HepG2 (cell line): ENCODE results near the gene SAMD15. TPM values are rescaled to one million over a fixed set of nuclear protein-coding genes. Genes with fewer than 3 reads are reported as not detected.
A peak's percentile ranks its signal among the peaks of the same experiment; 100 is the strongest.

Experiments
- BORCS8-MEF2B ChIP-seq: sonication (generic); formaldehyde crosslinking; IDR thresholded peaks from 2 replicates; pipeline ENCODE4 v1.8.0; 2022; ENCODE audit warnings: mild to moderate bottlenecking, missing genetic modification reagents
- FOXC1 ChIP-seq: sonication (generic); formaldehyde crosslinking; IDR thresholded peaks from 2 replicates; pipeline ENCODE4 v1.8.0; 2022; ENCODE audit warnings: mild to moderate bottlenecking, missing genetic modification reagents, borderline replicate concordance
- FOXO1 ChIP-seq: sonication (generic); formaldehyde crosslinking; IDR thresholded peaks from 2 replicates; pipeline ENCODE4 v1.4.0; 2020; ENCODE audit warnings: missing genetic modification reagents
- HNRNPLL ChIP-seq: fragments of 200-400 bp; formaldehyde crosslinking; IDR thresholded peaks from 2 replicates; pipeline ENCODE4 v1.6.1; 2017; ENCODE audit warnings: mild to moderate bottlenecking, low read depth, low read length; ENCODE audit not compliant: poor library complexity, severe bottlenecking
- KDM5A ChIP-seq: fragments of 200-600 bp; sonication (generic); IDR thresholded peaks from 2 replicates; pipeline ENCODE4 v1.7.0; 2018; ENCODE audit warnings: antibody characterized with exemption, mild to moderate bottlenecking, low read length, borderline replicate concordance
- NRL ChIP-seq: sonication (generic); formaldehyde crosslinking; IDR thresholded peaks from 2 replicates; pipeline ENCODE4 v1.5.0; 2020; ENCODE audit warnings: missing genetic modification reagents, mild to moderate bottlenecking, moderate library complexity, borderline replicate concordance
- PAWR ChIP-seq: sonication (generic); formaldehyde crosslinking; IDR thresholded peaks from 2 replicates; pipeline ENCODE4 v1.4.0; 2020; ENCODE audit warnings: missing genetic modification reagents, mild to moderate bottlenecking, borderline replicate concordance
- TAF15 ChIP-seq: fragments of 200-400 bp; formaldehyde crosslinking; IDR thresholded peaks from one replicate; pipeline ENCODE4 v1.6.1; 2018; ENCODE audit warnings: mild to moderate bottlenecking, low read depth, low read length; ENCODE audit not compliant: poor library complexity, severe bottlenecking
- TP53 ChIP-seq: sonication (generic); formaldehyde crosslinking; conservative IDR thresholded peaks from 2 replicates; pipeline ENCODE4 v1.4.0; 2020; ENCODE audit warnings: missing genetic modification reagents
- ZGPAT ChIP-seq: IDR thresholded peaks from 2 replicates; pipeline ENCODE4 v1.6.1; 2016; ENCODE audit warnings: mild to moderate bottlenecking
- ZIK1 ChIP-seq: sonication (generic); formaldehyde crosslinking; IDR thresholded peaks from 2 replicates; pipeline ENCODE4 v1.5.0; 2020; ENCODE audit warnings: mild to moderate bottlenecking, low read depth, missing genetic modification reagents, borderline replicate concordance
- ZMYM3 ChIP-seq: sonication (generic); formaldehyde crosslinking; IDR thresholded peaks from 2 replicates; pipeline ENCODE4 v1.5.1; 2020; ENCODE audit warnings: mild to moderate bottlenecking, missing genetic modification reagents
- ZNF280D ChIP-seq: sonication (generic); formaldehyde crosslinking; IDR thresholded peaks from 2 replicates; pipeline ENCODE4 v1.5.1; 2020; ENCODE audit warnings: mild to moderate bottlenecking, missing genetic modification reagents
- ZNF362 ChIP-seq: sonication (generic); formaldehyde crosslinking; IDR thresholded peaks from 2 replicates; pipeline ENCODE4 v1.4.0; 2020; ENCODE audit warnings: missing genetic modification reagents, mild to moderate bottlenecking, borderline replicate concordance
- ZNF451 ChIP-seq: sonication (generic); formaldehyde crosslinking; IDR thresholded peaks from 2 replicates; pipeline ENCODE4 v1.5.0; 2020; ENCODE audit warnings: mild to moderate bottlenecking, missing genetic modification reagents
- ZNF484 ChIP-seq: sonication (generic); formaldehyde crosslinking; IDR thresholded peaks from 2 replicates; pipeline ENCODE4 v1.5.1; 2020; ENCODE audit warnings: mild to moderate bottlenecking, low read depth, missing genetic modification reagents, borderline replicate concordance
- ZNF547 ChIP-seq: sonication (generic); formaldehyde crosslinking; IDR thresholded peaks from 2 replicates; pipeline ENCODE4 v1.5.1; 2020; ENCODE audit warnings: mild to moderate bottlenecking, missing genetic modification reagents
- ZNF567 ChIP-seq: sonication (generic); formaldehyde crosslinking; IDR thresholded peaks from 2 replicates; pipeline ENCODE4 v1.8.1; 2023; ENCODE audit warnings: mild to moderate bottlenecking, missing genetic modification reagents, borderline replicate concordance
- ZNF569 ChIP-seq: sonication (generic); formaldehyde crosslinking; IDR thresholded peaks from 2 replicates; pipeline ENCODE4 v1.5.0; 2020; ENCODE audit warnings: mild to moderate bottlenecking, missing genetic modification reagents, moderate library complexity, borderline replicate concordance
- ZNF605 ChIP-seq: sonication (generic); formaldehyde crosslinking; IDR thresholded peaks from 2 replicates; pipeline ENCODE4 v1.8.0; 2022; ENCODE audit warnings: mild to moderate bottlenecking, missing genetic modification reagents
- ZNF746 ChIP-seq: sonication (generic); formaldehyde crosslinking; IDR thresholded peaks from 2 replicates; pipeline ENCODE4 v1.8.0; 2022; ENCODE audit warnings: mild to moderate bottlenecking, missing genetic modification reagents
- polyA plus RNA-seq, 8 experiments: library from polyadenylated mRNA; depleted of rRNA in 3 of 8; stranded (reverse) in 7 of 8; unstranded in 1 of 8; fragments of >200 nt; fragmentation: Illumina TruSeq in 4 of 8; extraction: Trizol in 4 of 8; gene quantifications; 2 replicates each; pipeline versions ENCODE4 v1.2.1 to v1.2.3, GENCODE V29; 2011 to 2016; ENCODE audit warnings: low read depth in 4 of 8, missing spikeins in 1 of 8, mixed read lengths in 1 of 8; ENCODE audit not compliant: insufficient read depth in 1 of 8
- total RNA-seq, 5 experiments: library from RNA; depleted of rRNA; stranded (reverse); fragments of >200 nt; fragmentation: Illumina TruSeq; extraction: Trizol; gene quantifications; 2 replicates each; pipeline ENCODE4 v1.2.3, GENCODE V29; 2016; ENCODE audit warnings: low read depth in 1 of 5
- TF ChIP-seq, protein P1 (sequence below): sonication (generic); formaldehyde crosslinking; IDR thresholded peaks from 2 replicates; pipeline ENCODE4 v1.4.0; 2020; ENCODE audit warnings: missing genetic modification reagents

SAMD15 gene
- total and polyA plus RNA-seq, 2 of the 13 experiments (the other 11 are each of a cell fraction or from before 2014, with no cell fraction given): 0.09 to 1.3 TPM

- no peak for TF ChIP-seq ZGPAT (CRISPR knock-in tag)
- no peak for TF ChIP-seq ZNF280D (CRISPR knock-in tag)
- TF ChIP-seq FOXC1 (CRISPR knock-in tag): no peak
- TF ChIP-seq TAF15: no peak
- no peak for TF ChIP-seq FOXO1 (CRISPR knock-in tag)
- no peak for TF ChIP-seq ZNF569 (CRISPR knock-in tag)
- no peak for TF ChIP-seq ZMYM3 (CRISPR knock-in tag)
- no peak for TF ChIP-seq NRL (CRISPR knock-in tag)
- TF ChIP-seq ZNF605 (CRISPR knock-in tag): no peak
- peak; percentile 4; the same call in 1 of the 2 replicates for TF ChIP-seq ZNF547
- no peak for TF ChIP-seq HNRNPLL
- no peak for TF ChIP-seq ZNF362 (CRISPR knock-in tag)
- TF ChIP-seq ZIK1 (CRISPR knock-in tag): no peak
- no peak for TF ChIP-seq TP53 (CRISPR knock-in tag)
- 0 out of 2 replicates have a peak, but pooled peaks have one; percentile 28 for TF ChIP-seq ZNF746 (CRISPR knock-in tag)
- TF ChIP-seq PAWR (CRISPR knock-in tag): no peak
- TF ChIP-seq, protein P1, sequence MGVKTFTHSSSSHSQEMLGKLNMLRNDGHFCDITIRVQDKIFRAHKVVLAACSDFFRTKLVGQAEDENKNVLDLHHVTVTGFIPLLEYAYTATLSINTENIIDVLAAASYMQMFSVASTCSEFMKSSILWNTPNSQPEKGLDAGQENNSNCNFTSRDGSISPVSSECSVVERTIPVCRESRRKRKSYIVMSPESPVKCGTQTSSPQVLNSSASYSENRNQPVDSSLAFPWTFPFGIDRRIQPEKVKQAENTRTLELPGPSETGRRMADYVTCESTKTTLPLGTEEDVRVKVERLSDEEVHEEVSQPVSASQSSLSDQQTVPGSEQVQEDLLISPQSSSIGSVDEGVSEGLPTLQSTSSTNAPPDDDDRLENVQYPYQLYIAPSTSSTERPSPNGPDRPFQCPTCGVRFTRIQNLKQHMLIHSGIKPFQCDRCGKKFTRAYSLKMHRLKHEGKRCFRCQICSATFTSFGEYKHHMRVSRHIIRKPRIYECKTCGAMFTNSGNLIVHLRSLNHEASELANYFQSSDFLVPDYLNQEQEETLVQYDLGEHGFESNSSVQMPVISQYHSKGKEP (CRISPR knock-in tag): no peak
- TF ChIP-seq ZNF484 (CRISPR knock-in tag): no peak
- 0 out of 2 replicates have a peak, but pooled peaks have one; percentile 7 for TF ChIP-seq ZNF567 (CRISPR knock-in tag)
- no peak for TF ChIP-seq BORCS8-MEF2B (CRISPR knock-in tag)
- TF ChIP-seq KDM5A: 0 out of 2 replicates have a peak, but pooled peaks have one; percentile 18
- no peak for TF ChIP-seq ZNF451 (CRISPR knock-in tag)
Measured at GRCh38 chr14:77375973-77376770, 1.0 kb upstream of the SAMD15 start (continued).
